ENCODE measurements around the gene COA8.

The COA8 gene

GRCh38 chr14:103537175-103537990 lies 25.4 kb upstream of the COA8 start:
- FAIRE-seq (no peak), DNase-seq (ENCODE audit: insufficient read length, low spot score) (no peak)
- no peak for TF ChIP-seq POLR2A (IDR thresholded peaks at IDR 0.05; ENCODE audit: low read depth, low read length)
- TF ChIP-seq TAF1 (IDR thresholded peaks at IDR 0.05; ENCODE audit: low read depth, low read length) = no peak
- TF ChIP-seq PAX5 (IDR thresholded peaks at IDR 0.05; ENCODE audit: insufficient read depth, low read length, severe bottlenecking) = no peak
- TF ChIP-seq POU2F2 (IDR thresholded peaks at IDR 0.05; ENCODE audit: low read depth, low read length) = no peak
- TF ChIP-seq POLR2AphosphoS5 (IDR thresholded peaks at IDR 0.05; ENCODE audit: low read depth, low read length) = no peak
- no peak for TF ChIP-seq SPI1 (IDR thresholded peaks at IDR 0.05; ENCODE audit: low read depth, low read length)

GRCh38 chr14:103538291-103539055 lies 24.3 kb upstream of the COA8 start:
- TF ChIP-seq POU2F2 (IDR thresholded peaks at IDR 0.05; ENCODE audit: low read depth, low read length) = no peak
- no peak for TF ChIP-seq PAX5 (IDR thresholded peaks at IDR 0.05; ENCODE audit: insufficient read depth, low read length, severe bottlenecking)
- no peak for TF ChIP-seq POLR2AphosphoS5 (IDR thresholded peaks at IDR 0.05; ENCODE audit: low read depth, low read length)
- TF ChIP-seq SPI1 (IDR thresholded peaks at IDR 0.05; ENCODE audit: low read depth, low read length) = no peak
- TF ChIP-seq TAF1 (IDR thresholded peaks at IDR 0.05; ENCODE audit: low read depth, low read length) = no peak
- no peak for DNase-seq (ENCODE audit: insufficient read length, low spot score)
- FAIRE-seq = no peak

- FAIRE-seq (no peak), DNase-seq (ENCODE audit: insufficient read length, low spot score) (no peak)
- TF ChIP-seq POU2F2 (IDR thresholded peaks at IDR 0.05; ENCODE audit: low read depth, low read length) (no peak), POLR2A (IDR thresholded peaks at IDR 0.05; ENCODE audit: low read depth, low read length) (no peak), PAX5 (IDR thresholded peaks at IDR 0.05; ENCODE audit: insufficient read depth, low read length, severe bottlenecking) (no peak), TAF1 (IDR thresholded peaks at IDR 0.05; ENCODE audit: low read depth, low read length) (no peak), SPI1 (IDR thresholded peaks at IDR 0.05; ENCODE audit: low read depth, low read length) (no peak), POLR2AphosphoS5 (IDR thresholded peaks at IDR 0.05; ENCODE audit: low read depth, low read length) (no peak)
Measured at GRCh38 chr14:103539056-103539825, 23.5 kb upstream of the COA8 start.

GRCh38 chr14:103540821-103541708 lies 21.7 kb upstream of the COA8 start:
- FAIRE-seq = no peak

GRCh38 chr14:103541709-103542604 lies 20.8 kb upstream of the COA8 start:
- DNase-seq (ENCODE audit: insufficient read length, low spot score) = no peak
- TF ChIP-seq PAX5 (IDR thresholded peaks at IDR 0.05; ENCODE audit: insufficient read depth, low read length, severe bottlenecking) (no peak), POLR2AphosphoS5 (IDR thresholded peaks at IDR 0.05; ENCODE audit: low read depth, low read length) (no peak), POU2F2 (IDR thresholded peaks at IDR 0.05; ENCODE audit: low read depth, low read length) (no peak), POLR2A (IDR thresholded peaks at IDR 0.05; ENCODE audit: low read depth, low read length) (no peak), TAF1 (IDR thresholded peaks at IDR 0.05; ENCODE audit: low read depth, low read length) (no peak), SPI1 (IDR thresholded peaks at IDR 0.05; ENCODE audit: low read depth, low read length) (no peak)
- FAIRE-seq = no peak

More at GRCh38 chr14:103540821-103541708, 21.7 kb upstream of the COA8 start:
- no peak for DNase-seq (ENCODE audit: insufficient read length, low spot score)
- TF ChIP-seq PAX5 (IDR thresholded peaks at IDR 0.05; ENCODE audit: insufficient read depth, low read length, severe bottlenecking) = no peak
- TF ChIP-seq POLR2A (IDR thresholded peaks at IDR 0.05; ENCODE audit: low read depth, low read length) = no peak
- no peak for TF ChIP-seq TAF1 (IDR thresholded peaks at IDR 0.05; ENCODE audit: low read depth, low read length)
- no peak for TF ChIP-seq SPI1 (IDR thresholded peaks at IDR 0.05; ENCODE audit: low read depth, low read length)
- no peak for TF ChIP-seq POU2F2 (IDR thresholded peaks at IDR 0.05; ENCODE audit: low read depth, low read length)
- no peak for TF ChIP-seq POLR2AphosphoS5 (IDR thresholded peaks at IDR 0.05; ENCODE audit: low read depth, low read length)

- no peak for DNase-seq (ENCODE audit: insufficient read length, low spot score)
- FAIRE-seq = no peak
- TF ChIP-seq SPI1 (IDR thresholded peaks at IDR 0.05; ENCODE audit: low read depth, low read length) = no peak
- no peak for TF ChIP-seq POU2F2 (IDR thresholded peaks at IDR 0.05; ENCODE audit: low read depth, low read length)
- no peak for TF ChIP-seq POLR2AphosphoS5 (IDR thresholded peaks at IDR 0.05; ENCODE audit: low read depth, low read length)
- no peak for TF ChIP-seq PAX5 (IDR thresholded peaks at IDR 0.05; ENCODE audit: insufficient read depth, low read length, severe bottlenecking)
- no peak for TF ChIP-seq POLR2A (IDR thresholded peaks at IDR 0.05; ENCODE audit: low read depth, low read length)
- TF ChIP-seq TAF1 (IDR thresholded peaks at IDR 0.05; ENCODE audit: low read depth, low read length) = no peak
Measured at GRCh38 chr14:103542605-103543088, 20.1 kb upstream of the COA8 start.

GRCh38 chr14:103543140-103543539 lies 19.6 kb upstream of the COA8 start:
- no peak for TF ChIP-seq PAX5 (IDR thresholded peaks at IDR 0.05; ENCODE audit: insufficient read depth, low read length, severe bottlenecking)
- DNase-seq (ENCODE audit: insufficient read length, low spot score) (no peak), FAIRE-seq (no peak)

All from GM12891 (cell line).